Measurements from ENCODE around the gene ABCA6.

GRCh38 chr17:69188064-69188463 is 46.4 kb upstream of the ABCA6 start:
- TF ChIP-seq CTCF (IDR thresholded peaks at IDR 0.05; ENCODE audit: borderline replicate concordance, extremely low read depth, low read length, poor library complexity, severe bottlenecking), result no peak
- no peak for TF ChIP-seq EZH2 (IDR thresholded peaks at IDR 0.05; ENCODE audit: borderline replicate concordance, low read depth, low read length, severe bottlenecking)

All from DND-41 (cell line).